PFSK-1 (cell line): ENCODE data around the gene GPS2.

Source experiments
- FOXP2 ChIP-seq: optimal IDR thresholded peaks from 2 replicates; pipeline ENCODE3; 2011; ENCODE audit warnings: borderline replicate concordance, control low read depth, inconsistent platforms; ENCODE audit not compliant: insufficient read depth; ENCODE audit errors: extremely low read length, extremely low read depth
- POLR2AphosphoS5 ChIP-seq: IDR thresholded peaks from 2 replicates; pipeline ENCODE4 v1.6.1; 2012; ENCODE audit warnings: low read depth, mild to moderate bottlenecking, control low read depth, low read length, moderate library complexity
- REST ChIP-seq, 2 experiments: IDR thresholded peaks; 2 replicates each; pipeline versions ENCODE4 v1.6.1 to v1.8.0; 2011 to 2012; ENCODE audit warnings: low read depth in 2 of 2, low read length in 2 of 2, control low read depth in 1 of 2, inconsistent platforms in 1 of 2, mild to moderate bottlenecking in 1 of 2, moderate library complexity in 1 of 2; ENCODE audit not compliant: insufficient read depth in 1 of 2
- SIN3A ChIP-seq: IDR thresholded peaks from 2 replicates; pipeline ENCODE4 v1.6.1; 2012; ENCODE audit warnings: mild to moderate bottlenecking, low read length, moderate library complexity, borderline replicate concordance; ENCODE audit not compliant: insufficient read depth

GRCh38 chr17:7289256-7290032 is 25.7 kb downstream of the GPS2 start:
- TF ChIP-seq POLR2AphosphoS5 (no peak), REST (IDR thresholded peaks at IDR 0.05; ENCODE audit: insufficient read depth in 1 of 2, low read depth in 2 of 2, low read length in 2 of 2) (no peak), SIN3A (no peak), FOXP2 (no peak)
